CD4-positive, alpha-beta T cell (primary cell): ENCODE data around the gene DNAJB1. TPM values are rescaled to one million over a fixed set of nuclear protein-coding genes. Genes with fewer than 3 reads are reported as not detected.

Experiments used
- ATAC-seq: fragments of 200-7000 bp; cut with Tn5 transposase; one replicate; pipeline ENCODE4 v1.10.0; 2022; ENCODE audit warnings: mild to moderate bottlenecking; ENCODE audit not compliant: poor library complexity
- CTCF ChIA-PET: fragments of 350-600 bp; sonication (Branson Sonifier 250); formaldehyde crosslinking; loops from one replicate; lab custom pipeline; 2021; ENCODE audit warnings: antibody characterized with exemption, inconsistent platforms; lab: Charles Lee
- POLR2A ChIA-PET: fragments of 350-600 bp; sonication (Branson Sonifier 250); formaldehyde crosslinking; loops from one replicate; lab custom pipeline; 2021; ENCODE audit warnings: antibody characterized with exemption, inconsistent platforms; lab: Charles Lee
- DNase-seq, 14 experiments: peaks; one replicate each; pipeline ENCODE4 v3.0.0-alpha.2; 2013 to 2020; ENCODE audit warnings: mixed read lengths in 2 of 14
- H3K27ac ChIP-seq, 2 donors: one replicate each; pipeline versions ENCODE4 v1.5.1 to v1.7.0; 2013; ENCODE audit warnings: low read length in 2 of 2, low read depth in 1 of 2, mild to moderate bottlenecking in 1 of 2
- H3K27me3 ChIP-seq, 2 experiments: 1 replicate in 1 of 2; 2 replicates in 1 of 2; pipeline versions ENCODE4 v1.6.1 to v1.7.0; 2013; ENCODE audit warnings: low read length in 2 of 2, control low read depth in 1 of 2, mild to moderate bottlenecking in 1 of 2, moderate library complexity in 1 of 2; ENCODE audit not compliant: insufficient read depth in 2 of 2, control insufficient read depth in 1 of 2
- H3K36me3 ChIP-seq: one replicate; pipeline ENCODE4 v1.6.1; 2013; ENCODE audit warnings: low read length, control low read depth; ENCODE audit not compliant: insufficient read depth
- H3K4me1 ChIP-seq: one replicate; pipeline ENCODE4 v1.6.1; 2013; ENCODE audit warnings: low read length, control low read depth; ENCODE audit not compliant: insufficient read depth
- H3K4me3 ChIP-seq: one replicate; pipeline ENCODE4 v1.5.1; 2013; ENCODE audit warnings: mild to moderate bottlenecking, low read length, moderate library complexity
- H3K9me3 ChIP-seq, 2 experiments: 1 replicate in 1 of 2; 2 replicates in 1 of 2; pipeline versions ENCODE4 v1.6.1 to v1.7.0; 2013; ENCODE audit warnings: low read length in 2 of 2, mild to moderate bottlenecking in 2 of 2, control low read depth in 1 of 2, moderate library complexity in 1 of 2; ENCODE audit not compliant: control insufficient read depth in 1 of 2, insufficient read depth in 1 of 2
- H3K27ac Mint-ChIP-seq: one replicate; pipeline ENCODE4 v1.8.0; 2020; ENCODE audit warnings: mixed read lengths
- H3K27me3 Mint-ChIP-seq: one replicate; pipeline ENCODE4 v1.8.0; 2021; ENCODE audit warnings: mixed read lengths
- H3K36me3 Mint-ChIP-seq: one replicate; pipeline ENCODE4 v1.8.0; 2021; ENCODE audit warnings: low read depth, mixed read lengths
- H3K4me1 Mint-ChIP-seq: one replicate; pipeline ENCODE4 v1.8.0; 2021; ENCODE audit warnings: low read depth, mixed read lengths
- H3K4me3 Mint-ChIP-seq: one replicate; pipeline ENCODE4 v1.8.0; 2020; ENCODE audit warnings: mild to moderate bottlenecking, mixed read lengths
- H3K9me3 Mint-ChIP-seq: one replicate; pipeline ENCODE4 v1.8.0; 2020; ENCODE audit warnings: mixed read lengths
- intact Hi-C, 2 experiments: fragments of 100-400 bp; cut with DNase I in 1 of 2; cut with micrococcal nuclease in 1 of 2; formaldehyde crosslinking; loops; one replicate each; pipeline versions ENCODE4 v1.15.1 to v1.9.0; 2023 to 2025; cut with DNase I, micrococcal nuclease
- total RNA-seq, 174 experiments: library from RNA in 2 of 174; stranded (reverse) in 2 of 174; gene quantifications; one replicate each; pipeline ENCODE4 v1.2.3 and lab custom pipeline; 2021 to 2026
- TF ChIP-seq, protein P1 (sequence below): fragments of 200-600 bp; IDR thresholded peaks from one replicate; pipeline ENCODE4 v1.8.0; 2022; ENCODE audit warnings: antibody characterized with exemption, mild to moderate bottlenecking

Gene DNAJB1
- total RNA-seq, 2 experiments from 2014 or later, result 666 to 672 TPM

DNA sequence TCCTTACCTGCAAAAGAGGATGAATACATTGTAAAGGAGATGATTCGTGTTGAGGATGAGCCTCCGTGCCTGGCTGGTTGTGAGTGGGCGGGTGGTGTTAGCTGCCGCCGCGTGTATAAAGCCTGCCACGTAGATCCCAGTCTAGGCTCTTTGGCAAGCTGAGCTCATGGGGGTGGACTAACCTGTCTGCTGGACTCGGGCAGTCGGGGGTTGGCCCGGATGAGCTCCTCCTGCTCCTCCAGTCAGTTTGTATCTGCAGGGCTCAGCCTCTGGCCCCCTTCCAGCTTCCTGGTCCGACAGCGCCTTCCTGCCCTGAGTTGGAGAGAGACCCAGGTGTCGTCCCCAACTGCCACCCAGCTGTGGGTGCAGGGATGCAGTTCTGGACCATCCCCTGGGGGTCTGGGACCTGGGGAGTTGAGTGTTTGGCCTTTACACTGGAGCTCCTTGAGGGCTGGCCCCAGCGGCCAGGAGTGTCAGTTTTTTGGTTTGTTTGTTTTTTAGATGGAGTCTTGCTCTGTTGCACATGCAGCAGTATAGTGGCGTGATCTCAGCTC is 32.1 kb upstream of the DNAJB1 start:
- ATAC-seq (no peak), DNase-seq (no peak)
- H3K27me3 Mint-ChIP-seq, result no peaks in the 10 kb centered on the region
- Histone ChIP-seq H3K27ac (no peak overlapping the region), H3K9me3 (no peaks in the 10 kb centered on the region), H3K36me3 (peaks cover 34% of the 10 kb centered on the region), H3K4me3 (no peak overlapping the region), H3K27me3 (no peaks in the 10 kb centered on the region), H3K4me1 (peaks cover 54% of the 10 kb centered on the region)
- TF ChIP-seq, protein P1, sequence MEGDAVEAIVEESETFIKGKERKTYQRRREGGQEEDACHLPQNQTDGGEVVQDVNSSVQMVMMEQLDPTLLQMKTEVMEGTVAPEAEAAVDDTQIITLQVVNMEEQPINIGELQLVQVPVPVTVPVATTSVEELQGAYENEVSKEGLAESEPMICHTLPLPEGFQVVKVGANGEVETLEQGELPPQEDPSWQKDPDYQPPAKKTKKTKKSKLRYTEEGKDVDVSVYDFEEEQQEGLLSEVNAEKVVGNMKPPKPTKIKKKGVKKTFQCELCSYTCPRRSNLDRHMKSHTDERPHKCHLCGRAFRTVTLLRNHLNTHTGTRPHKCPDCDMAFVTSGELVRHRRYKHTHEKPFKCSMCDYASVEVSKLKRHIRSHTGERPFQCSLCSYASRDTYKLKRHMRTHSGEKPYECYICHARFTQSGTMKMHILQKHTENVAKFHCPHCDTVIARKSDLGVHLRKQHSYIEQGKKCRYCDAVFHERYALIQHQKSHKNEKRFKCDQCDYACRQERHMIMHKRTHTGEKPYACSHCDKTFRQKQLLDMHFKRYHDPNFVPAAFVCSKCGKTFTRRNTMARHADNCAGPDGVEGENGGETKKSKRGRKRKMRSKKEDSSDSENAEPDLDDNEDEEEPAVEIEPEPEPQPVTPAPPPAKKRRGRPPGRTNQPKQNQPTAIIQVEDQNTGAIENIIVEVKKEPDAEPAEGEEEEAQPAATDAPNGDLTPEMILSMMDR, result no peak
- H3K9me3 Mint-ChIP-seq, result no peaks in the 10 kb centered on the region
- H3K4me1 Mint-ChIP-seq, result peaks cover 49% of the 10 kb centered on the region
- POLR2A ChIA-PET, result interaction anchor here (2.0 to 3.0 kb wide), 4 partner anchors 13 to 45 kb away, joined by 5 to 46 read pairs (median 26); partner anchors contain the start of gene DNAJB1
- CTCF ChIA-PET, result interaction anchor here (1.4 to 2.0 kb wide), 6 partner anchors 13 to 43 kb away, joined by 4 to 14 read pairs (median 7); partner anchors contain the start of gene TECR
- intact Hi-C loops, result loop anchor here (2.0 kb wide), 2 partner anchors 19 to 21 kb away; partner anchors contain the start of gene TECR (in 1 of the 2)
- H3K27ac Mint-ChIP-seq, result peak overlapping the region; percentile 92
- no peak overlapping the region for H3K4me3 Mint-ChIP-seq
- H3K36me3 Mint-ChIP-seq, result peaks cover 43% of the 10 kb centered on the region

DNA sequence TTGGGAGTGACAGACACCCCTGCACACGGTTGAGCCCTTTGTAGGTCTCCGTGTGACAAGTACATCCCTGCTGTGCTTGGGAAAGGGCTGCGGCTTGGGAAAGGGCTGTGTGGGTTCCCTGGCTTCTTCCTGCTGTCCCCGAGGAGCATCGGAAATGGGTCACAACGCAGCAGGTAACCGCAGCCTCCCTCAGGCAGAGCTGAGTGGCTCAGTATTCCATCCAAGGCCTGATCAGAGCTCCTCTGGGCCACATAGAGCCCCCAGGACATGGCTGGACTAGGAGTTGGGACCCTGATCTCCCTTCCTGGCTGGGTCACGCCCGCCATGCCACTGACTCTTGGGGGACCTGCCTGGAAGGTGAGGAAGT is 27.5 kb upstream of the DNAJB1 start:
- no peak overlapping the region for H3K27ac ChIP-seq
- H3K4me1 Mint-ChIP-seq, result peaks cover 54% of the 10 kb centered on the region
- intact Hi-C loops, result no loop called here
- POLR2A ChIA-PET, result interaction anchor here (0.7 to 0.9 kb wide), 2 partner anchors 13 to 17 kb away, joined by 3 to 4 read pairs; no protein-coding TSS in a partner anchor
- CTCF ChIA-PET, result no interaction called here
- TF ChIP-seq, protein P1, result no peak
- no peak overlapping the region for H3K4me3 Mint-ChIP-seq
- H3K27ac Mint-ChIP-seq, result no peak overlapping the region
- H3K27me3 ChIP-seq, result no peaks in the 10 kb centered on the region
- peaks cover 52% of the 10 kb centered on the region for H3K36me3 Mint-ChIP-seq
- H3K27me3 Mint-ChIP-seq, result no peaks in the 10 kb centered on the region
- no peaks in the 10 kb centered on the region for H3K9me3 Mint-ChIP-seq
- no peak overlapping the region for H3K4me3 ChIP-seq
- H3K36me3 ChIP-seq, result peaks cover 33% of the 10 kb centered on the region
- H3K4me1 ChIP-seq, result peaks cover 29% of the 10 kb centered on the region
- no peak for DNase-seq
- ATAC-seq, result no peak
- no peaks in the 10 kb centered on the region for H3K9me3 ChIP-seq

DNA sequence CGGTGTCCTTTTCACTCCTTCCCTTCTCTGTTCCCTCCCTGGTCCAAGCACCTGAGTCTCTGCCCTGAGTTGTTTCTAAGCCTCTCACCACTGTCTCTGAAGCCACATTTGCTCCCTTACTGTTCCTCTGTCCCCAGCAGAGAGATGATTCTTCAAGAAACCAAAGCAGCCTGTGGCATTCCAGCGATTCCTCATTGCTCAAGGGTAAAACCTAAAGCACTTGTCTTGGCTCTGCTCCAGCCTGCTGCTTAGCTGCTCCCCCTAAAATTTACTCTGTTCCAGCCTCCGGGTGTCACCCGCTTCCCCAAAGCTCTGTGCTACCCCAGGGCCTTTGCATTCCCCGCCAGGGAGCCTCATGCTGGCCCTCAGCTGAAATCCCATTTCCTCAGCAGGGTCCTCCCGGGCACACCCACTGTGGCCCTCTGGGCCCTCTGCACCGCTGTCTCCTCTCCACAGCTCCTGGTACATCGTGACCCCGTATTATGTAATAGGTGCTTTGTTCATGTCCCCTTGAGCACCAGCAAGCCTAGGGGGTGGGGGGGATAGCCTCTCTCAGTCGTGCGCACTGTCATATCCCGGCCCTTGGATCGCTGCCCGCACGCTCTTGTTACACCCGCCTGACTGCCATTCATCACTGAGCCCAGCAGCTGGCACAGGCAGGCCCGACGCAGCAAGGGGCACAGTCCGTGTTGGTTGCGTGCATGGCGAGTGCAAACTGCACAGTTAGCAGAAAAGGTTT is 26.9 kb upstream of the DNAJB1 start:
- no peak overlapping the region for H3K4me3 ChIP-seq
- ATAC-seq (no peak), DNase-seq (no peak)
- H3K4me1 ChIP-seq, result peaks cover 23% of the 10 kb centered on the region
- H3K9me3 ChIP-seq, result no peaks in the 10 kb centered on the region
- Mint-ChIP-seq H3K9me3 (no peaks in the 10 kb centered on the region), H3K27ac (peak overlapping the region; percentile 39), H3K4me1 (peaks cover 51% of the 10 kb centered on the region), H3K4me3 (no peak overlapping the region), H3K36me3 (peaks cover 47% of the 10 kb centered on the region), H3K27me3 (no peaks in the 10 kb centered on the region)
- intact Hi-C loops, result no loop called here
- POLR2A ChIA-PET, result interaction anchor here (0.7 to 0.9 kb wide), 2 partner anchors 12 to 17 kb away, joined by 3 to 4 read pairs; no protein-coding TSS in a partner anchor
- CTCF ChIA-PET, result no interaction called here
- H3K27ac ChIP-seq, result no peak overlapping the region
- TF ChIP-seq, protein P1, result no peak
- H3K36me3 ChIP-seq, result peaks cover 30% of the 10 kb centered on the region
- no peaks in the 10 kb centered on the region for H3K27me3 ChIP-seq
